Activated T-helper 9 cell treated with anti-CD3 and anti-CD28 coated beads, Interleukin-2, amount 50 U/mL, for 16 hours (primary cell): ENCODE data around the gene SLC37A1.
"Not testable (repeated sequence)": the region's sequence is repeated elsewhere in the genome, so short reads cannot be mapped to it uniquely, and the experiment has no call there.

ENCODE experiments used
- DNase-seq: peaks from one replicate; pipeline ENCODE4 v3.0.0-alpha.2; 2020; ENCODE audit warnings: low read depth

The SLC37A1 gene

GRCh38 chr21:42595283-42596187, 81.9 kb downstream of the SLC37A1 start:
- DNase-seq: no peak

DNA sequence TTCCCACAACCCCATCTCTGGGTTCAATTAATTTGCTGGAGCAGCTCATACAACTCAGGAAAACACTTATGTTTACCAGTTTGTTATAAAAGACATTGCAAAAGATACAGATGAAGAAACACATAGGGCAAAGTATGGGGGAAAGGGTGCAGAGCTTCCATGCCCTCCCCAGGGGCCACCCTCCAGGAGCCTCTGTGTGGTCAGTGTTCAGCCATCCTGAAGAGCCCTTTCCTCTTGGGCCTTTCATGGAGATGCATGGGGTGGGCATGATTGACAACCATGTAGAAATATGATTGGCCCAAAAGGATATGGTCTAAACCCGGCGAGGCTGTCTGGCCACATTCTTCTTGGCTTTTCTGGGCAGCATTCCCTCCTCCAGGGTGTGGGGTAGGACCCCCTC, 83.0 kb downstream of the SLC37A1 start:
- DNase-seq: no peak

DNA sequence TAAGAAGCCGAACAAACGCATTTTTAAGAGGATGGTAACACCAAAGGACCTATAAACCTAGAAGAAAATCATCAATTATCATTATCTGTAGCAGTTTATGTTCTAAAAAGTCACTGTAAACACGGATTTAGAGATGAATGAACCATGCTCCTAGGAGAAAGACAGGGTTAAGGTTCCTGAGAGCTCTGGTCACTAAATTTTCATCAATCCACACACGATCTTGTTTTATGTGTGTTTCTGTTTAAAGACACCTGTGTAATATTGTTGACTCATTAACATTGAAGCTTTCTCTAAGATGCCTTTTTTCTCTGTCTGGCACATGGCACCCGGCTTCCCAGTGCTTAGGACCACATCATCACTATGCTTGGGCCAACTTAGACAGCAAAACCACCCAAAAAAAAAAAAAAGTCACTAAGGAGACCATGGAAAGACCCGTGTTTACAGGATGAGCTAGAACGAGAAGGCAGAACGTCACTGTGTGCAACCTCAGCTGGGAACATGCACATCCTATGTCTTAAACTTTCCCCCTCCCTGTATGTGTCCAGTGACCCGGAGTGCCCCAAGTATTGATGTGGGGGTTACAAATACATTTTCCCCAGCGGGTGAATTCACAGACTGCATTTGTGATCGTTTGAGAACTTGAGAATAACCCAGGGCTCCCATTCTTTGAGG, 84.0 kb downstream of the SLC37A1 start:
- no peak for DNase-seq

DNA sequence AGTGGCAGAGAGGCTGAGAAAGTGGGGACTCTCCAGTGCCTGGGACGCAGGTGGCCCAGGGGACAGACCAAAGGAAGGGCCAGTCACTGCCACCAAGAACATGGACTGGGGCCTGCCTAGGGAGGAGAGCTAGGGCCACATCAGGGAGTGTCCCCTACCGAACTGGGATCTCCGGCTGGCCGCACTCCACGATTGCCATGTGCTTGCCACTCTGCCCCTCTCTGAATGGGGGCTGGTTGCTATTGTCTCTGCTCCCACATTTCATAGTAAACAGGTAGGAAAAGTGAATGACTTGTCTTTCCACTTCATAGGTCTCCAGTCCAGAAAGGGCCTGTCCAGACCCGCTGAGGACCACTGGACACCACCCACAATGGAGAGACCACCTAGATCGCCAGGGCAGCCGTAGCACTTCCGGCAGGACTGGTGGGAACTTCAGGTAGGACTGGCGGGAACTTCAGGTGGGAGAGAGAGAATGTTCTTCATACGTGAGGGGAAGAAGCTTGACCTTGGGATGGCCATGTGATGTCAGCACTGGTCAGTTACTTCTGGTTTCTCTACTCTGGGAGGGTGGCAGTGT, 84.6 kb downstream of the SLC37A1 start:
- DNase-seq: no peak

DNA sequence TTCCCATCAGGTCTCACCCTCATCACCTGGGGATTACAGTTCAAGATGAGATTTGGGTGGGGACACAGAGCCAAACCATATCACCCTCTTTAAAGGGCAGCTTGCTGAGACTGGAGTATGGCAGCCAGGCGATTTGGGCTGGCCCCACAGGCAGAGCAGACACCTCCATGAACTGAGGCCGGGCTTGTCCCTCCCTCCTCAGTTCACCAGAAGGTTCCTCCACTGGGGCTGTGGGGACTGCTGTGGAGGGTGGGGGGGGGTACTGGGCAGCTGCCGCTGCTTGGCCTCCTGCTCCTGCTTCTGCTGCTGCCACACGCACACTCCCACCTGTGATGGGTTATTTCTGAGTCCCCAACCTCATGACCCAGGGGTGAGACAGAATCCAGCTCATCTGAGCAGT, 85.8 kb downstream of the SLC37A1 start:
- no peak for DNase-seq

DNA sequence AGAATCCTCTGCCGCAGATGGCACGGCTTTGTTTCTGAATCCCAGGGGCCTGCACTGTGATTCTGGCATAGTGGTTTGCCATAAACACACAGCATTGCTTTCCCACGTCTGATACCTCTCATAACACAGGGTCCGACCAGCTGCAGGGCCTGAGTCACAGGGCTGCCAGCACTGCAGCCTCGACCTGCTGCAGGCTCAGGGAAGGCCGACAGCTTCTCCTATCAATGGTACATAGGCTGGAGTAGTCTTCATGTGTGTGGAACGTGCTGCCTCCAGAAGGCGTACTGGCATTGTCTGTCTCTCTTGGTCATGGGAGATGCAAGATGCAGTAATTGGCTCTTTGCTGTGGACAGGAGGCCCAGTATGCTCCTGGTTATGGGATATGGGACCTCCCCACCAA, 86.3 kb downstream of the SLC37A1 start:
- no peak for DNase-seq

DNA sequence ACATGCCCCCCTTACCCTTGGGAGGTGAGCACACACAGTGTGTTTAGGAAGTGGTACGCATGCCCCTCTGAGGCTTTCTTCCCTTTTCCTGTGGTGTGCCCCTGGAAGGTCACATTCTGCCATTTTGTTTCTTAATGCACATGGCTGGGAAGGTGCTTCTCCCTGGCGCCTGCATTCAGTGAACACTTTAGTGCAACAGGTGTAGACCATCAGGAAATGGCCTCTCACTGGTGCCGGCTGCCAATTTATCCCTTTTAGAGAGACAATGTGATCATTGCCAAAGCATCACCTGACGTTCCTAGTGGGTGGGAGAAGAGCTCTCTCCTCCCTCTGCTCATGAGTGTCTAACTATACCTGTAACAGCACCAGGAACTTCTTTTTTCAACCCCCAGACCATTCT, 88.0 kb downstream of the SLC37A1 start:
- DNase-seq: no peak

- no peak for DNase-seq
Measured at GRCh38 chr21:42607102-42607501, 93.5 kb downstream of the SLC37A1 start.

- no peak for DNase-seq
Measured at GRCh38 chr21:42607525-42608102, 94.0 kb downstream of the SLC37A1 start.

DNA sequence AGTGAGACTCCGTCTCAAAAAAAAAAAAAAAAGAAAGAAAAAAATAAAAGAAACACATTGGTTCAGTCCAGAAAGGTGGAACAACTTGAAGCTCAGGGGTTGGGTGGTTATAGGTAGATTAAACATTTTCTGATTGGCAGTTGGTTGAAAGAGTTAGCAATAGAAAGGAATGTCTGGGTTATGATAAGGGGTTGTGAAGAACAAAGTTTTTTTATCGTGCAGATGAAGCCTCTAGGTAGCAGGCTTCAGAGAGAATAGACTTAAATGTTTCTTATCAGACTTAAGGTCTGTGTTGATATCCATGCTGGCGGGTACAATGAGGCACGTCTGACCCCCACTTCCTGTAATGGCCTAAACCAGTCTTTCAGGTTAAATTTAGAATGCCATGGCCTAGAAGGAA, 94.8 kb downstream of the SLC37A1 start:
- no peak for DNase-seq

DNA sequence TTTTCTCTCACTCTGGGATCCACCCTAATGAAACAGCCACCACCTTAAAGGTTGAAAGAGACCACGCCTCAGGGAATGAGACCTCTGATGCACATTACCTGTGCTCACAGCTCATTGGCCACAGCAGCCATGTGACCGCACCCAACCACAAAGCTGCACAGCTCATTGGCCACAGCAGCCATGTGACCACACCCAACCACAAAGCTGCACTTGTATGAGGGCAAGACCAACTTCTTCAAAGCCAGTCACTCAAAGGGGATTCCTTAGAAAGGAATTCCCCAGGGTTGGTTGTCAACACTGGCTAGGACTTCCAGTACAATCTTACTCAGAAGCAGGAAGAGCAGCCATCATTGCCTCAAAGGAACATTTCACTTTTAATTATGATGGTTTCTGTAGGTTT, 96.2 kb downstream of the SLC37A1 start:
- DNase-seq: peak; percentile 28

DNA sequence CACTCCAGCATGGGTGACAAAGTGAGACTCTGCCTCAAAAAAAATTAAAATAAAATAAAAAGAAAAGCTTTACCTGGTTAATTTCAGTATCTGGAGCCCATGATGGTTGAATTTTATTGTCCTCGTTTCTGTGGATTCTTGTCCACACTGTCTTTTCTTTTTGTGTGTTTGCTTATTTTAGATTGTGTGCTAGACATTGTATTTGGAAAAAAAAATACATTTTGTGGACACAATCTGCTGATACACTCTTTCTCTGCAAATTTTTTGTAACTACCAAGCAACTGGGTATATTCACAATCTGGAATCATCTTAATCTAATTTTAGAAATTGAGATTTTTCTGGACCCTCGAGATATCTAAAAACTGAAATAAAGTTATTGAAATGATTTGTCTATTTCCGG, 98.2 kb downstream of the SLC37A1 start:
- no peak for DNase-seq

- no peak for DNase-seq
Measured at GRCh38 chr21:42612390-42612789, 98.7 kb downstream of the SLC37A1 start.

- no peak for DNase-seq
Measured at GRCh38 chr21:42613756-42614155, 100.1 kb downstream of the SLC37A1 start.

- DNase-seq: no peak
Measured at GRCh38 chr21:42614396-42614795, 100.7 kb downstream of the SLC37A1 start.

DNA sequence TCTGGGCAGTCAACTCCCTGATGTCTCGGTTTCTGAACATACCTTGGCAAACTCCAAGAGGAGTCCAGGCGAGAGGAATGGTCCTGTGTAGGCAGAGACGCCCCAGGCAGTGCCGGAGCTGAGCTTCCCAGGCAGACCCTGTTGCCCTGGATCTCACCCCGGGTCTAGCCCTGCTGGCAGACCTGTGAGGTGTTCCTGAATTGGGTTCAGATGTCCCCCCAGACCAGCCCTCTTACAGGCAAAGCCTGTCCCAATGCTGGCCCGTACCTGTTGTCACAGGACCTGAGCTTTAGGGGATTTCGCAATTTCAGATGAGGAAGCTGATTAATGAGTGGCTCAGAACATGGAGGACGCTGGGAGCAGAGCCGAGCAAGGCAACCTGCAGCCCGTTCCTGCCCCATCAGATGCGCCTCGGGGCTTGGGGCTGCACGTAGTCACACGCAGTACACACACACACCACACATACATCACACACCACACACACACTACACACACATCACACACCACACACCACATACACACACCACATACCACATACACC, 101.2 kb downstream of the SLC37A1 start:
- DNase-seq: peak; percentile 25

GRCh38 chr21:42615377-42615776, 101.7 kb downstream of the SLC37A1 start:
- not testable (repeated sequence) for DNase-seq

DNA sequence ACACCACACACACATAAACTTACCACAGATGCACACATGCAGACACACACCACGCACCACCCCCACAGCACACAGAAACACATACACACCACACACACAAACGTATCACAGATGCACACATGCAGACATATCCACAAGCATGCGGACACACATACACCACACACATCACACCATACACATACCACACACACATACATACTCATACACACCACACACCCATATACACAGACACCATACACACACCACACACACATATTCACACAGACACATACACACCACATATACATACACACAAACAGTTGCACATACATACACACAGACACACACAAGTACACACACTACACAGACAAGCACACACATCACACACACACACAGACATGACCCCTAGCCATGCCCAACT, 102.3 kb downstream of the SLC37A1 start:
- DNase-seq: no peak

GRCh38 chr21:42616446-42616845, 102.8 kb downstream of the SLC37A1 start:
- DNase-seq: no peak

DNA sequence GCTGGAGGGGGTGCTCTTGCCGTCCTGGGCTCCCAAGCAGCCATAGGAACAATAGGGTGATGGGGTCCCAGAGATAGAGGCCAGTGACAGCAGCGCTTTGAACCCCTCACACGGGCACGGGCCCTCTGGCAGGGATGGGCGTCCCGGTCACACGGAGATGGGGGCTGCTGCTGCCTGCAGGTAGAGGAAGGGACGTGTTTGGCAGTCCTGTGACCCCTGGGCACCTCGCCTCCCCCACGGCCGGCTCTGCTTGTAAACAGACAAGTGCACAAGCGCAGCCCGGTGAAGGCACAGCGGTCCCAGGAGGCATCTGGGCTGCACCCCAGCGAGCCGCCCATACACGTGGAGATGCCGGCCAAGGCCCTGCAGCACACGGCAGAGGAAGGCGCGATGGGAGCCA, 103.3 kb downstream of the SLC37A1 start:
- DNase-seq: no peak

- no peak for DNase-seq
Measured at GRCh38 chr21:42617486-42617885, 103.8 kb downstream of the SLC37A1 start.

DNA sequence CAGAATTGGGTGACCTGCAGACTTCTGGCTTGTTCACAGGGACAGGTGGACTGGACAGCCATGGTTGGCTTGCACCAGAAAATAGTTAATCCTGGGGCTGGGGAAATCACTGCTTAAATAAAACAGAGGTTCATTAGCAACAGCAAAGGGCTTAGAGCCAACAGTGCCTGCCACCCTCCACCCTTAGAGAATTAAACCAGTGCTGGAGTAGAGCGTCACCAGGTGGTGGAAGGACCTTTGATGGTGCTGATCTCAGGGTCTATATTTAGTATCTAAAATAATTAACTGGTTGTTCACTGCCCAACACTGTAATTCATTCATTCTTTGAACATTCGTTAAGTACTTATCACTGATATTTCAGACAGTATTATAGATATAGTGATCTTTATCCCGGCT, 105.1 kb downstream of the SLC37A1 start:
- no peak for DNase-seq

GRCh38 chr21:42619166-42619565, 105.5 kb downstream of the SLC37A1 start:
- no peak for DNase-seq
